SK-N-SH treated with all-trans-retinoic acid at 6 μM for 48 hours (cell line): ENCODE measurements around the gene CBFA2T3.

Source experiments
- ATAC-seq: fragments of 200-7000 bp; cut with Tn5 transposase; 3 replicates; pipeline ENCODE4 v1.9.1; 2020; ENCODE audit warnings: mild to moderate bottlenecking, moderate library complexity
- ARNTL ChIP-seq: fragments of 450-650 bp; formaldehyde crosslinking; IDR thresholded peaks from 2 replicates; pipeline ENCODE4 v1.5.0; 2020; ENCODE audit warnings: low read depth, mild to moderate bottlenecking, moderate library complexity, borderline replicate concordance
- BACH2 ChIP-seq: fragments of 250-450 bp; sonication (Bioruptor Pico); IDR thresholded peaks from 2 replicates; pipeline ENCODE4 v1.9.0; 2021; ENCODE audit warnings: mild to moderate bottlenecking, borderline replicate concordance
- CREB5 ChIP-seq: fragments of 250-450 bp; sonication (Bioruptor Pico); IDR thresholded peaks from 2 replicates; pipeline ENCODE4 v1.5.1; 2020; ENCODE audit warnings: low read depth, mild to moderate bottlenecking, moderate library complexity
- CSDC2 ChIP-seq: fragments of 250-450 bp; sonication (Bioruptor Pico); IDR thresholded peaks from 2 replicates; pipeline ENCODE4 v1.5.0; 2020; ENCODE audit warnings: mild to moderate bottlenecking, moderate library complexity
- CSRNP3 ChIP-seq: fragments of 250-450 bp; sonication (Bioruptor Pico); IDR thresholded peaks from 2 replicates; pipeline ENCODE4 v1.5.1; 2021; ENCODE audit warnings: mild to moderate bottlenecking, moderate library complexity
- GLIS3 ChIP-seq: fragments of 250-450 bp; sonication (Bioruptor Pico); IDR thresholded peaks from 2 replicates; pipeline ENCODE4 v1.5.0; 2020; ENCODE audit warnings: mild to moderate bottlenecking, moderate library complexity
- ISL1 ChIP-seq: fragments of 250-450 bp; sonication (Bioruptor Pico); IDR thresholded peaks from 2 replicates; pipeline ENCODE4 v2.1.2; 2022; ENCODE audit warnings: mild to moderate bottlenecking, moderate library complexity
- OSR1 ChIP-seq: fragments of 250-450 bp; sonication (Bioruptor Pico); IDR thresholded peaks from 2 replicates; pipeline ENCODE4 v1.8.0; 2022; ENCODE audit warnings: moderate library complexity, mild to moderate bottlenecking, inconsistent platforms
- PATZ1 ChIP-seq: fragments of 250-450 bp; sonication (Bioruptor Pico); IDR thresholded peaks from 2 replicates; pipeline ENCODE4 v1.8.0; 2020; ENCODE audit warnings: mild to moderate bottlenecking, moderate library complexity, borderline replicate concordance
- RARB ChIP-seq: fragments of 250-450 bp; sonication (Bioruptor Pico); IDR thresholded peaks from 2 replicates; pipeline ENCODE4 v1.8.0; 2021; ENCODE audit warnings: mild to moderate bottlenecking, moderate library complexity
- SNAI2 ChIP-seq: fragments of 250-450 bp; sonication (Bioruptor Pico); IDR thresholded peaks from 2 replicates; pipeline ENCODE4 v1.5.0; 2020; ENCODE audit warnings: mild to moderate bottlenecking, moderate library complexity
- TSHZ2 ChIP-seq: fragments of 250-450 bp; sonication (Bioruptor Pico); IDR thresholded peaks from 2 replicates; pipeline ENCODE4 v1.5.0; 2020; ENCODE audit warnings: mild to moderate bottlenecking, moderate library complexity
- ZFP3 ChIP-seq: fragments of 250-450 bp; sonication (Bioruptor Pico); IDR thresholded peaks from 2 replicates; pipeline ENCODE4 v1.5.0; 2020; ENCODE audit warnings: mild to moderate bottlenecking, moderate library complexity
- ZFP30 ChIP-seq: fragments of 450-650 bp; formaldehyde crosslinking; IDR thresholded peaks from 2 replicates; pipeline ENCODE4 v1.5.0; 2022; ENCODE audit warnings: mild to moderate bottlenecking, moderate library complexity
- ZNF565 ChIP-seq: fragments of 450-650 bp; formaldehyde crosslinking; conservative IDR thresholded peaks from 2 replicates; pipeline ENCODE4 v1.5.0; 2020; ENCODE audit warnings: low read depth, mild to moderate bottlenecking, moderate library complexity
- ZNF70 ChIP-seq: fragments of 450-650 bp; formaldehyde crosslinking; IDR thresholded peaks from 2 replicates; pipeline ENCODE4 v1.5.0; 2020; ENCODE audit warnings: mild to moderate bottlenecking, moderate library complexity
- ZNF8 ChIP-seq: fragments of 450-650 bp; formaldehyde crosslinking; IDR thresholded peaks from 2 replicates; pipeline ENCODE4 v1.5.0; 2020; ENCODE audit warnings: mild to moderate bottlenecking, moderate library complexity
- TF ChIP-seq, protein P1 (sequence below): fragments of 250-450 bp; sonication (Bioruptor Pico); IDR thresholded peaks from 2 replicates; pipeline ENCODE4 v1.8.0; 2021; ENCODE audit warnings: low read depth, mild to moderate bottlenecking, moderate library complexity, borderline replicate concordance

CBFA2T3 gene

GRCh38 chr16:88907768-88908167 lies 69.2 kb downstream of the CBFA2T3 start:
- no peak for ATAC-seq
- TF ChIP-seq ZNF70 (CRISPR knock-in tag) (0 out of 2 replicates have a peak, but pooled peaks have one; percentile 37), CSDC2 (CRISPR knock-in tag) (no peak)

DNA sequence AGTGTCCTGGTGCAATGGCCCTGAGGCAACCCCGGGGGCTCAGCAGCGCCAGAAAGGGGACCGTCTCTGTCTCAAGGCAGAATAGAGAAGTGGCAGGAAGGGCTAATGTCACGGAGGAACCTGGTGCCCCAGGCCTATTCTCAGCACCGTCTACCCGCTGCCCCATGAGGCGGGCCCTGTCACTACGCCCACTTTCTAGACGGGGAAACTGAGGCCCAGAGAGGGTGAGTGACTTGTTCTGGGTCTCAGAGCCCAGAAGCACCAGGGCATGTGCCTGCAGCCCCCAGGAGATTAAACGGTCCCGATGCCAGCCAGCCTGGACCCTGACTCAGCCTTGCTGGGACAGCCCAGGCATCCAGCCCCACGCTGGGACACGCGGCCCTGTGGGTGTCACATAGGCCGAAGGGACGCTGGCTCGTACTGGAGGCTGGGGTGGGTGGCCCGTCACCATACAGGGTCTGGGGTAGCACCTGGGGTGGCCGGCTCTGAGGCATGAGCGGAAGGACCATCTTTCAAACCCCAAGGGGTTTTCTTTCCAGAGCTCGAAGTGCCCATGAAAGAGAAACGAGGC lies 70.4 kb downstream of the CBFA2T3 start:
- TF ChIP-seq PATZ1 (CRISPR knock-in tag) (no peak), OSR1 (no peak), CREB5 (no peak), ZNF565 (CRISPR knock-in tag) (no peak), ZNF70 (CRISPR knock-in tag) (no peak), CSRNP3 (CRISPR knock-in tag) (no peak), ISL1 (CRISPR knock-in tag) (no peak)
- ATAC-seq, result no peak

DNA sequence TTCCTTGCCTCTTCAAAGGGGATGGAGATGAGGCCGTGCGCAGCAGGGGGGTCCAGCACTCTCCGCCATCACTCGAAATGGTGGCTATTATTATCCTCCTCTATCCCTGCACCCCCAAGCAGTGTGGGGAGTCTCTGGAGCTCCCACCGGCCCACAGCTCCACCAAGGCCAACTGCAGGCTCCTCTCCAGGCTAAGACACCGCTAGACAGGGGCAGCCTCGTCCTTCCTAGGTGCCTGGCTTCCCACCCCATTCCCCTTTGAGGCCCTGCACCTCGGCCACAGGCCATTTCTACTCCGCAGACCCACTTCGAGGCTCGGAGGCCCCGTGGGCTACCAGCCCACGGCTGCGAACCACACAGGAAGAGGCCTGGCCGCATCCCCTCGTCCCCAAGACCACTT lies 71.0 kb downstream of the CBFA2T3 start:
- ATAC-seq, result no peak
- TF ChIP-seq TSHZ2 (CRISPR knock-in tag) (no peak), PATZ1 (CRISPR knock-in tag) (no peak), SNAI2 (no peak), ZNF70 (CRISPR knock-in tag) (no peak), ARNTL (CRISPR knock-in tag) (no peak), OSR1 (no peak), CSDC2 (CRISPR knock-in tag) (no peak), ZNF565 (CRISPR knock-in tag) (no peak), RARB (CRISPR knock-in tag) (no peak), GLIS3 (CRISPR knock-in tag) (no peak), ISL1 (CRISPR knock-in tag) (no peak), ZNF8 (CRISPR knock-in tag) (no peak), CREB5 (no peak), CSRNP3 (CRISPR knock-in tag) (no peak), BACH2 (CRISPR knock-in tag) (no peak), ZFP30 (CRISPR knock-in tag) (no peak), ZFP3 (CRISPR knock-in tag) (no peak)
- TF ChIP-seq, protein P1, sequence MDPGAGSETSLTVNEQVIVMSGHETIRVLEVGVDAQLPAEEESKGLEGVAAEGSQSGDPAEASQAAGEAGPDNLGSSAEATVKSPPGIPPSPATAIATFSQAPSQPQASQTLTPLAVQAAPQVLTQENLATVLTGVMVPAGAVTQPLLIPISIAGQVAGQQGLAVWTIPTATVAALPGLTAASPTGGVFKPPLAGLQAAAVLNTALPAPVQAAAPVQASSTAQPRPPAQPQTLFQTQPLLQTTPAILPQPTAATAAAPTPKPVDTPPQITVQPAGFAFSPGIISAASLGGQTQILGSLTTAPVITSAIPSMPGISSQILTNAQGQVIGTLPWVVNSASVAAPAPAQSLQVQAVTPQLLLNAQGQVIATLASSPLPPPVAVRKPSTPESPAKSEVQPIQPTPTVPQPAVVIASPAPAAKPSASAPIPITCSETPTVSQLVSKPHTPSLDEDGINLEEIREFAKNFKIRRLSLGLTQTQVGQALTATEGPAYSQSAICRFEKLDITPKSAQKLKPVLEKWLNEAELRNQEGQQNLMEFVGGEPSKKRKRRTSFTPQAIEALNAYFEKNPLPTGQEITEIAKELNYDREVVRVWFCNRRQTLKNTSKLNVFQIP (CRISPR knock-in tag), result no peak
